ENCODE measurements around the gene ECI2.

The ECI2 gene, protein sequence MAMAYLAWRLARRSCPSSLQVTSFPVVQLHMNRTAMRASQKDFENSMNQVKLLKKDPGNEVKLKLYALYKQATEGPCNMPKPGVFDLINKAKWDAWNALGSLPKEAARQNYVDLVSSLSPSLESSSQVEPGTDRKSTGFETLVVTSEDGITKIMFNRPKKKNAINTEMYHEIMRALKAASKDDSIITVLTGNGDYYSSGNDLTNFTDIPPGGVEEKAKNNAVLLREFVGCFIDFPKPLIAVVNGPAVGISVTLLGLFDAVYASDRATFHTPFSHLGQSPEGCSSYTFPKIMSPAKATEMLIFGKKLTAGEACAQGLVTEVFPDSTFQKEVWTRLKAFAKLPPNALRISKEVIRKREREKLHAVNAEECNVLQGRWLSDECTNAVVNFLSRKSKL

DNA sequence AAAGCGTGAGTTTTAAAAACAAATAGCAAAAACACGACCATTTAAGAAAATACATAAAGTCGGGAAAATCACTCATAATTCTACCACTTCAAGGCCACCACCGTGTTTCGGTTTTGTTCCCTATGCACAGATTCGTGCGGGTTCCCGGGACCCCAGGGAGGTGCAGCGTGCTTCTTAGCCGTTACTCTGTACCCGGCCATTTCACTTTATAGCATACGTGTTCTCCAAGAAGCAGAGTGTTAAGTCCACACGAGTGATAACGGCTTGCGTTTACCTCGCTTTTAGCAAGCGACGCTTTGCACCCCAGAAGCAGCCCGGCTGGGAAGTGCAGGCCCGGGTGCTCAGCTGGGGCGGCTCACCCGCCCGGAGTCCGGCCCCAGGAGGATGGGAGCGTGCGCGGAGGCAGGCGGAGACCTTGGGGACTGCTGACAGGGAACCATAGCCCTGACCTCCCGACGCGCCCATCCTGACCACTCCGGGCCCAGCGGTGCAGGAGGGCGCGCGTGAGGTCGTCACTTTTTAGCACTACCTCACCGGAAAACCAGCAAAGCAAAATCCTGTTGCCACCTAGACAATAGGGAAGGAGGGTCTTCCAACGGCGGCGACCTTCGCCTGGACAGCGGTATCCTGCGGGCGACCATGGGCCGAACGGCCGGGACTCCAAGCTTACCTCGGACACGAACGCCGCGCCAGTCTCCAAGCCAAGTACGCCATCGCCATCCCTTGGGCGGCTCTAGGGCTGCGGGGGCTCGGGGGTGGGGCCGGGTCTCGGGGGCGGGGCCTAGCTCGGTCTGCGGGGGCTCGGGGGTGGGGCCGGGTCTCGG is at the start of gene ECI2:
Gene ECI2 (minus strand): TSS at position 735 of the 824 bp plus-strand sequence. CDS start 15 bp downstream, at position 720.
- peak; percentile 14 for DNase-seq (ENCODE audit: low read depth)

DNA sequence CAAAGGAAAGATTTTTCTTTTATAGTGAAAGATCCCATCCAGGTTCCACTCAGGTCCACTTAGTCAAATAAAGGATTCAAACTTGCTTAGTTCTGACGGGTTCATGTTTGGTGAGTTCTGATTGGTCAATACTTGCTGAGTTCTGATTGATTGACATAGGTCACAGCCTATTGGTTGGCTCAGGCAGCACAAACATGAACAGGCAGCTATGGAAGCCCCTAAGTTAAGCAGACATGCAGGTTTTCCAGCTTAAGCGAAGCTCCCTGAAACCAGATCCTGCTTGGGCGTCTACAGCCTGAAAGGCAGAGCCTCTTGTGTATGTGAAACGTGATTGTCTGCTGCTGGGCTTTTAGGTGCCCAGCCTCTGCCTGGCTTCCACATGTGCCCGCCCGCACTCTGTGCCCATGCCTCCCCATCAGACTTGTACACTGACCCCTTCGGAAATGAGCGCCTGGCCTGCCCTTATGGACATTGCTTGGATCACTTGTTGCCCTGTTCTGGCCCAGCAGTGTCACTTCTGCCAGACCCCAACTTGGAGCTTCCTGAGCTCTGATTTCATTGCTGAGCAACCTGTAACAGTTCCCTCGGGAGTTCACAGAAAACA is 45.4 kb upstream of the ECI2 start:
- peak; percentile 17 for DNase-seq (ENCODE audit: low read depth)

DNA sequence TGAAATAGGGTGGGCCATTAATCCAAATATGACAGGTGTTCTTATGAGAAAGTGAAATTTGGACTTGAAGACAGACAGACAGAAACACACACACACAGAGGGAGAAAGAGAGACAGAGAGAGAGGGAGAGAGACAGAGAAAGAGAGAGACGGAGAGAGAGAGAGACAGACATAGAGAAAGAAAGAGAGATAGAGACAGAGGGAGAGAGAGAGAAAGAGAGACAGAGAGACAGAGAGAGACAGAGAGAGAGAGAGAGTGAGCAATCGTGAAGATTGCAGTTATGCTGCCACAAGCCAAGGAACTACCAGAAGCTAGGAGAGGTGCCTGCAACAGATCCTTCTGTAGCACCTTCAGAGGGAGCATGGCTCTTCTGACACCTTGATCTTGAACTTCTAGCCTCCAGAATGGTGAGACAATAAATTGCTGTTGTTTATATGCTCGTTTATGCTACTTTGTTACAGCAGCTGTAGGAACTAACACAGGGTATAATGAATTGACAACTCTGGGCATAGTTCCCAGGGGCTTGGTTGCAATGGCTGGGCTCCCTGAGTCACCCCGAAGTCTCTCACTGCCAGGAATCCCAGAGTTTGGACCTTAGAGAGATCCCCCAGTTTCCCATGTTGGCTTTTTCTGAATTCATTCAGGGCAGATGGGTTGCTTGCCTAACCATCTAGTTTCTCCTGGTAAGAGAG is 44.7 kb upstream of the ECI2 start:
- DNase-seq (ENCODE audit: low read depth), result no peak

DNA sequence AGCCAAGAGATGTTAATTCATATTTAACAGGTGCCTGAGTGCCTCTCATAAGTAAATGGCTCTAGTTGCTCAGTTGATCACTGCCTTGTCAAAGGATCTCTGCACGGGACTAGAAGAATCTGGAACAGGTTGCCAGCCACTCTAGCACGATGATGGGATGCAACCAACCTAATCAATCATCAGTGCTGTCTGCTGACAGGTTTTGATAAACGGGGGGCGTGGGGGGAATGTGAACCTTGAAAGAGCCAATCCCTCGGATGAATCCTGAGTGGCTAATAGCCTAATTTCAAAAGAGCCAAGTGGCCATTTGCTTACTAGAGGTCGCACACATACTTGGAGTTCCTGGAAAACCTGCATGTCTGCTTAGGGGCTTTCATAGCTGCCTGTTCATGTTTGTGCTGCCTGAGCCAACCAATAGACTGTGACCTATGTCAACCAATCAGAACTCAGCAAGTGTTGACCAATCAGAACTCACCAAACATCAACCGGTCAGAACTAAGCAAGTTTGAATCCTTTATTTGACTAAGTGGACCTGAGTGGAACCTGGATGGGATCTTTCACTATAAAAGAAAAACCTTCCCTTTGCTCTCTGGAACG is 43.5 kb upstream of the ECI2 start:
- DNase-seq (ENCODE audit: low read depth), result no peak

DNA sequence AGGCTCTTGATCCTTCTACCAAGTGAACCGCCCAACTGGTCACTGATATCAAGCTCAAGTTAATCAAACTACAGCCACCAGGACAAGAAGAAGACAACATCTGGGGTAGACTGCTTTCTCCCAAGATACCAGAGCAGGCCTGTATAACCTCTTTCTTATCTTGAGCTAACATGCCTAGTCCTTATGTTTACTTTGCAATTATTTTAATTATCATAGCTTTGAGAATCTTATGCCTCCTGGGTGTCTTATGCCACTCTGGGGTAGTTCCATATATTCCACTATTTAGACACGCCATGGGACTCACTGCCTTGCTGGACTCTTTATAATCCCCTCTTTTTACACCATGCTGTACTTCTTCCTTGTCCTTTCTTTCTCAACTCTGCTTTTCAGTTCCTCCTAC is 41.5 kb upstream of the ECI2 start:
- DNase-seq (ENCODE audit: low read depth), result no peak

DNA sequence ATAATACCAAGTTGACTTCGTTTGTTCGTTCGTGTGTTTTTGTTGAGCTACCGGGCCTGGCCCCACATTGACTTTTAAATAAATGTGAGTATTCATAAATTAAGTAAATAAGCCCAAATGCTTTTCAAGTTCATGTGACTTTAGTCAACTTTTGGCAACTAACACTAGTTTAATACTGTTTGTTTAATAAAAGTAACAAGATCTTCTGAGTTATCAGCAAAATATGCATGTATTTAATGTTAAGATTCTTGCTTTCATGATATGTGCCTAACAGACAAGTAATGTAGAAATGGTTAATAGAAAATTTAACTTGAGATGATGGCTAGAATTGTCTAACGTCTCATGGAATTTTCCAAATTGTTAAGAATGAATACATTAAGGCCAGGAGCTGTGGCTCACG is 38.7 kb upstream of the ECI2 start:
- no peak for DNase-seq (ENCODE audit: low read depth)

DNA sequence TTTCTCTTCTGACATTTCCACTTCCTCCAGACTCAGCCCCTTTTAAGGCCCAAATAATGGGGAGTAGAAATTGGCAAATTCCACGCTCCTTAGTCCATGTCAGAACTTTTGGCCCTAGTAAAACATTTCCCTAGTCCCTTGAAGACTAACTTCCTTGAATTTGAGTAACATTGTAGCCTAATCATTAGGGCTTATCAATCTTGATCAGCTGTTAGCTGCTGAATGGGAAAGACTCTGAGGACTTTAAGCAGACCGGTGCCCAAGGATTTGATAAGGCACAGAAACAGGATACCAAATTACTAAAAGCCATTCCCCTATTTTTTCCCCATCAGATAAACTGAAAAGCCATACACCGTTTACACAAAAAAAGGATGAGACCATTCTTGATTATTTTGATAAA is 37.0 kb upstream of the ECI2 start:
- no peak for DNase-seq (ENCODE audit: low read depth)

DNA sequence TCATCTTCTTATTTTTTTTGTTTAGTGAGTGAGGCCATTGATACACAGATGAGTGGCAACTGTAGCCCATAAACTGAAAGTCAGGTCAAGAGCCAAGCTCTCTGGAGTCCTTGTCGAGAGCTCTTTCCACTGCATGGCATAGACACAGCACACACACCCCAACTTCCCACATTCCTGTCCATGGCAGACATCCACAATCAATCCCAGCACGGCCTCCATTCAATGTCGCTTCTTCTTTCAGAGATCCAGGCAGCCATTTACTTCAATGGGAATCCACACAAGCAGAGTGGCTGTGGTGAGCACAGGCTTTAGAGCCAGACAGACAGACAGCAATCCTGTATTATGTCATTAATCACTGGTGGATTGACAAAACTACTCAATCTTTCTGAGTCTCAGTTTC is 34.9 kb upstream of the ECI2 start:
- no peak for DNase-seq (ENCODE audit: low read depth)

DNA sequence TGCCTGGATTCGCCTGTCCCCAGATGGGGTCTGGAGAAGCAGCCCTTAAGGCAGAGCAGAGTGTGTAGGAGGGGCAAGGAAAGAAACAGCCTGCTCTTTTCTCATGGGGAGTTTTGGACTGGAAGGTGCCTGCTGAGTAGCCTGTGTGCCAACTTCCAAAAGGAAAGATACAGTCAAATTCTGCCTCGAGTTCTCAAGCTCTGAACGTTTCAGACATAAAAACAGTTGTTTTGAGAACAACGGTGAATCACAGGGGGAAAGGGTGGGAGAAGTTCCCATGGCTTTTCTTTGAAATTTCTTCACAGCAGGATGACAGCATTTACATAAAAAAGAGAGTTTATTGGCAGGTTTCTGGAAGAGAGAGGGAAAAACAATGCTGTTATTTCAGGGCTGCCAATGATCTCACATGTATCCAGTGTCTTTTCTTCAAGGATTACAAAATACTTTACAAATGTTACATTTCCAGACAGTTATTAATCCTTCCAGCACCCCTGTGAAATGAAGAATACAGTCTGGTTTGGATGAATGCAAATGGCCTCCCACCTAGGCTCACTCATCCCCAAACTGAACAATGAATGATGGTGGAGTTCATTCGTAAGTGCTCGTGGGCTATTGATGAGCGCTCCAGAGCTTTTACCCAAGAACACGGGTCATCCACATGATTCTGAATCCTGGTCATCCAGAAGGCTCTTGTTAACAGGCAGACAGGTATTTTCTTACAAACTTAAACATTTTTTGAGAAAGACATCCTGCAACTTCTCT is 33.8 kb upstream of the ECI2 start:
- DNase-seq (ENCODE audit: low read depth), result peak; percentile 9

DNA sequence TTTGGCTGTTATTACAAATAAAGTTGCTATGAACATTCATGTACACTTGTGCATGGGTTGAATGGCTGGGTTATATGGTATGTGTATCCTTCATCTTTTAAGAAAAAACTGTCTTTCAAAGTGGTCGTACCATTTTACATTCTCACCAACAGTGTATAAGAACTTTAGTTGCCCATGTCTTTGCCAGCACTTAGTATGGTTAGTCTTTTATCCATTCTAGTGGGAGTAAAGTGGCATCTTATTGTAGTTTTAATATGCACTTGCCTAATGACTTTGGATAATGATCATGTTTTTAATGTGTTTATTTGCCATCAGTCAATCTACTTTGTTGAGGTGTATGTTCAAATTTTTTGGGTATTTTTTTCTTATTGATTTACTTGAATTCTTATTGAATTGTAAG is 32.5 kb upstream of the ECI2 start:
- DNase-seq (ENCODE audit: low read depth), result no peak

DNA sequence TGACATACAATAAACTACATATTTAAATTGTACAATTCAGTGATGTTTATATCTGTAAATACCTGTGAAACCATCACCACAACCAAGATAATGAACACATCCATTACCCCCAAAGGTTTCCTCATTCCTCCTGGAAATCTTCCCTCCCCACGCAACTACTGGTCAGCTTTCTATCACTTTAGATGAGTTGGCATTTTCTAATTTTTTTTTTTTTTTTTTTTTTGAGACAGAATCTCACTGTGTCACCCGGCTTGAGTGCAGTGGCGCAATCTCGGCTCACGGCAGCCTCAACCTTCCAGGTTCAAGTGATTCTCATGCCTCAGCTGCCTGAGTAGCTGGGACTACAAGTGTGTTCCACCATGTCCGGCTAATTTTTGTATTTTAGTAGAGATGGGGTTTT is 31.7 kb upstream of the ECI2 start:
- DNase-seq (ENCODE audit: low read depth), result no peak

DNA sequence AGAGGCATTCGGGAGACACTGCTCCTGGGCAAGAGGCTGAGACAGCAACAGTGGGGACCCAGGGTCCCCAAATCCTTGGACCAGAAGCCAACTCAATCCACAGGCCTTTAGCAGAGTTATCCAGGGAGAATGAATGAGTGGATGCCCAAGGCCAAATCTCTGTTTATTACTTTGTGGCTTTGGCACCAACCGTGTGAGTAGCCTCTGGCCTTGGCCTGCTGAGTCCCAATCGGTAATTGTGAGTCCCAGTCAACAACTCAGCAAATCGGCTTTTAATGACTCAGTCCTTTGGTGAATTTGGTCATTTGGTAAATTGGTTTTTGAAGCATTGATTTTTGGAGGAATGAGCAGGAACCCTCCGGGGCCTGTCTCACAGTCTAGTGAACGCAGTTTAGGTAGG is 29.1 kb upstream of the ECI2 start:
- no peak for DNase-seq (ENCODE audit: low read depth)

DNA sequence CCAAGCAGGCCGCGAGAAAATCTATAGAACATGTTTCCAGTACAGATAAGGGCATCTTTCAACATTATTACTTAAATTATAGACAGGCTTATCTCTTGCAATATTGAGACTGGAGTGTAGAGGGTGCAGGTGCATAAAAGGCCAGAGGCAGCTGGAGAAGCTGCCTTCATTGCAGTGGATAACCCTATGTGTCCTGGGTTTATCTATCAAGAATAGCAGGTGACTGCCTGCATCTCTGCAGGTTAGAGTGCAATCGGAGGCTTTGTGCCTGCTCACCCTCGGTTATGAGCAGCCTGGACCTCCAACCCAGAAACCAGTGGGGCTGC is 28.7 kb upstream of the ECI2 start:
- no peak for DNase-seq (ENCODE audit: low read depth)

DNA sequence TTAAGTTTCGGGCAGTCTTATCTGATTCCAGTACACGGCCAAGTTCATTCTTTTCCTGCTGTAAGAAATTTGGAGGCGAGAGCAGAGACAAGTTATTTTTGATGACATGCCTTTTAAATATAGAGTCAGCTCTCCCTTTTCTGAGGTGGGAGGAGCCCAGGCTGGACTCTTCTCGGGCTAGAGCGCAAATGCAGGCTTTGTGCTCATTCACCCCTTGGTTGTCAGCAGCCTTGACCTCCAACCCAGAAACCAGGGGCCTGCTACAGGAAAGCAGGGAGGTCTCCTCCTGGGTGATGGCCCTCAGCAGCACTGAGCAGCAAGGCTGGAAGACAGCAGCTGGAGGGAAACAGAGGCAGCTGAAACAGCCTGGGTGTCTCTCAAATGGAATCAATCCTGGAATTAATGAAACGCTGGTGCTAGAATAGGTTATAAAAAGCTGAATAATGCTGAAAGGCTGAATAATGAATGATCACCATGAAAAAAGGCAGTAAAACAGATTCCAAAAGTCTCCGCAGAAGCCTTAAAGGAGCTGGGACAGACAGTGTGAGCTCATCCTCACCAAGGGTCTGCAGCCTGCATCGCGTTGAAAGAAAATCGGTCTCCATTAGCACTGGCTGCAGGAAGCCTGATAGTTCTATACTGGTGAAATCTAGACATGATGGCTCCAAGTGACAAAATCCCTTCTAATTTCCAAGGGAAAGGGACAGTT is 28.2 kb upstream of the ECI2 start:
- no peak for DNase-seq (ENCODE audit: low read depth)

DNA sequence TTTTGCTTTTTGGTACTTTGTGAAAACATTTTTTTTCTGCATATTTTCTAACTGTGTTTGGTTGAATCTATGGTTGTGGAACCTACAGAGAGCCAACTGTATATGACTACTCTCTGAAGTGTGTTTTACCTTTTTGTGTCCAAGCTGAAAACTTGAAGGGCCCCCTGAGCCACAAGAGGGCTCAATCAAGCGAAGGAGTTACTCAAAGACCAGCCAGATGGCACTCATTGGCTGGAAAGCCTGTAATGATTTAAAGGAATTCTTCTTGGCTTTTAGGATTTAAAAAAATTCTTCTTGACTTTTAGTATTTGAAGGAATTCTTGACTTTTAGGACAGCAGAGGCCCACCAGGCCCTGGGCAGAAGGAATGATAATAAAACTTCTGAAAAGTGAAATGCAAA is 27.0 kb upstream of the ECI2 start:
- no peak for DNase-seq (ENCODE audit: low read depth)

DNA sequence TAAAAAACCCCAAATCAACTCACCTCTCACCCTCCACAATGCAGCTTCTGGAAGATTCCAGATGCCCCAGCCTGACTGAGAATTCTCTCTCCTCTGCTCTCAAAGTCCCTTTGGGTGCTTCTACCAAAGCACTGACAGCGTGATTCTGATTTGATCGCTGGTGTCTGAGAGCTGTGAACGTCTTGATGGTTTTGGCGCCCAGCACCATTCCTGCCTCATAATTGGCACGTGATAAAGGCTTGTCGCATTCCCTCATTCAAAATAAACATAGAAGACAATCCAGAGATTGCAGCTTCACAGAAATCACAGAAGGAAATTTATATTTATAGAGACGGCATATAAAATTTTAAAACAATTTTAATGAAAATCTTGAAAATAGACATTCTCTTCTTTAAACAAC is 24.1 kb upstream of the ECI2 start:
- no peak for DNase-seq (ENCODE audit: low read depth)

DNA sequence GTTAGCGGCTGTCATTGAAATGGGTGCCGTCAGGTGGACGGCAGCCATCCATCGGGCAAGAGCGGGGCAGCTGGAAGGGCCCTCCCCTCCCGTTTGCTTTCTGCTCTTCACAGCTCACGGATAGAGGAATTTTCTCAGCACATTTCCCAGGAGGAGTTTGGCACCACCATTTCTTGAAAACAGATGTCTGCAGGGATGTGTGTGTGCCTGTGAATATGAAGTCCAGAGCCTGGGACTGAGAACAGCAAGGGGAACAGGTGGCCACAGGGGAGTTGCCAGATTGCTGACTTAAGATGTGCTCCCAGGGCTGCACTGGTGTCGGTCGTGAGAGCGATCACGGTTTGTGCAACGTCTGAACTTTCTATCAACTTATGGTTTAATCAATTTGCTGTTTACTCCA is 22.1 kb upstream of the ECI2 start:
- DNase-seq (ENCODE audit: low read depth), result no peak

DNA sequence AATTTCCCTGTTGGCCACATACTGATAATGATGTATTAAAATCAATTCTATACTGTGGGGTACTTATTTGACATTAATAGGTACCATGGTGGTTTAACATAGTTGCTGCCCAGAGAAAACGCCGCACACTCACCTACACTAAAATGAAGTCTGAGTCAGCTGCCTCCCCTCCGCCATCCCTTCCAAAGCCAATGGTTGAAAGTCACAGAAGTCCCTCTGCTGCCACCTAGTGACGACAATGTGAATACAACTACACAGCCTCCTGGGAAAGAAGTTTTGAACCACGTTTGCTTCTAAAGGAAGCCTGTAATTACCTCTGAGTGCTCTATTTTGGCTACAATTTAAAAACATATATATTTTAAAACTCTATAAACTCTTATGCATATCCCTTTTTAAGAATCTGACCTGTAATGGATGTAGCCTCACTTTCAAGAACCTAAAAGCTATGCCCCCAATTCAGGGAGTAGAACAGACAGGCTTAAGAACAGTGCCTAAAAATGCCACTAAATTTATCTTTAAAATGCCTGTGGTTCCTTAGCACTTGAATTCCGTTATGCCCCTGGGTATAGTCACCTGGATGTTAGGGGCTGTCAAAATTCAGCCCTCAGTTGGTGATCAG is 20.6 kb upstream of the ECI2 start:
- DNase-seq (ENCODE audit: low read depth), result peak; percentile 74

DNA sequence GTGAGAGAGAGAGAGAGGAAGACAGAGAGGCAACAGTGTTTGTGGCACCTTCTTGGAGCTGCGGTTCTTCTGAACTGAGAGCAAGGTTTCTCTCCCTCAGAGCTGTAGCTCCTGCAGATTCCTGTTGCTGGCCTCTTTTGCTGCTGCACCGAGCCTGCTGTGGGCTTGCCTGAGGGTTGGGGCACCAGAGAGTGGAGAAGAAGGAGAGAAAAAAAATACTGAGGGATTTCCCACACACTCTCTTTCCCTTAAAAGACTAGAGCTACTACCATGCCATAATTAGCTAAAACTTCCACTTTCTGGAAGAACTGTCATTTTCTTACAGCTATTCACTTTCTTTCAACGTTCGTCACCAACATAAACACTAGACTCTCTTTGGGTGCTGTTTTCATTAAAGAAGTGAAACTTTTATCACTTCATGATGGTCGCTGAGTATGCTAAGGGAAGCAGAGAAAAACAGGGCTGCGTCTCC is 18.2 kb upstream of the ECI2 start:
- no peak for DNase-seq (ENCODE audit: low read depth)

DNA sequence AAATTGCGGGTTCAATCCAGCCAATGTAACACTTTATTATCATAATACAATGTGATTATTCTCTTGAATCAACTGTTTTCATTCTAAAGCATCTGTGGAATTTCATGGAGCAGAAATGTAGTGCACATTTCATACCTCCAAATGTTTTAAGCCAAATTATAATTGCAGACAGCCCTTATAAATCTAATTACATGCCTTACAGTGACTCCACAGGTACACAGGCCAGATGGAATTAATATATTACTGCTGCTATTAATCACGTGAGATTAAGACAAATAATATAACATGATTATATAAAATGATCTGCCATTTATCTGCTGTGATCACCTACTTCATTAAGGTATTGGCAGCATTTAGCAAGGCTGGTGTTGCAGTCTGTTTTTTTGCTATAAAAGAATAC is 9.7 kb upstream of the ECI2 start:
- no peak for DNase-seq (ENCODE audit: low read depth)

All from fibroblast of the conjunctiva (primary cell).